Keratinocyte (primary cell): ENCODE measurements around the gene HAAO.

Experiments used
- EZH2 ChIP-seq: IDR thresholded peaks from one replicate; pipeline ENCODE4 v1.6.1; 2012; ENCODE audit warnings: inconsistent platforms, mild to moderate bottlenecking, low read length, moderate library complexity
- TF ChIP-seq, protein P1 (sequence below), 3 experiments: IDR thresholded peaks in 1 of 3; conservative IDR thresholded peaks in 1 of 3; optimal IDR thresholded peaks in 1 of 3; 2 replicates in 2 of 3; 3 replicates in 1 of 3; pipeline versions ENCODE3 to v1.5.1; 2011; ENCODE audit warnings: low read length in 3 of 3, mild to moderate bottlenecking in 3 of 3, moderate library complexity in 2 of 3, control low read depth in 1 of 3, inconsistent platforms in 1 of 3; ENCODE audit not compliant: insufficient read depth in 2 of 3; ENCODE audit errors: extremely low read depth in 1 of 3

DNA sequence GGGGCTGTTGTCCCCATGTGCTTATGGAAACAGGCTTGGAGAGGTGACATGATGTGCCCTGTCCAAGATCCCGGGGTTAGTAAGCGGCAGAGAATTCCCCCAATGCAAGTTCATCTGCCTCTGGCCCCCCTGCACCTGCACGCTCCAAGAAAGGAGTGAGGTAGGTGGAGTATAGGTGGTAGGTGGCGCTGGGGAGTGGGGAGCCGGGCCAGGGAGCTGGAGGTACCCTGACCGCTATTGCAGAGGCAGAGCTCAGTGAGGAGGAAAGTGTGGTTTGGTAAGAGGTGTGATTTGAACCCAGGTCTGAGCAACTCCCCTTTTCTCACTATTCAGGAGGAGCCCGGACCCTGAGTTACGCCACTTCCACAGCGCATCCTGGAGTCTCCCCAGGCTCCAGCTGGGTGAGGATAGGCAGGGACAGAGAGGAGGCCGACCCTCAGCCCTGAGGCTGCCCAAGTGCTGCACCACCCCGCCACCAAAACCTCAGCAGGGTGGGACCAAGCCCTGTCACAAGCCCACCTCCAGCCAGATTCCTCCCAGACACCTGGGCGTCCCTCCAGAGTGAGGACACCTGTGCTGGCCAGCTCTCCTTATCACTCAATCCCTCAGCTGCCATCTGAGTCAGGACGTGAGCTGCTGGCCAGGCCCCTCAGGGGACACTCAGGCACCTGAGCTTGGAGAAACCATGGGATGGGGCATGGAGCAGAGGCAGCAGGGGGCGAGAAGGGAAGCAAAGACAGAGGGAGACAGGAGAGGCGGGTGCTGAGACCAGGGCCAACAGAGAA lies 5.6 kb downstream of the HAAO start:
- TF ChIP-seq, protein P1, sequence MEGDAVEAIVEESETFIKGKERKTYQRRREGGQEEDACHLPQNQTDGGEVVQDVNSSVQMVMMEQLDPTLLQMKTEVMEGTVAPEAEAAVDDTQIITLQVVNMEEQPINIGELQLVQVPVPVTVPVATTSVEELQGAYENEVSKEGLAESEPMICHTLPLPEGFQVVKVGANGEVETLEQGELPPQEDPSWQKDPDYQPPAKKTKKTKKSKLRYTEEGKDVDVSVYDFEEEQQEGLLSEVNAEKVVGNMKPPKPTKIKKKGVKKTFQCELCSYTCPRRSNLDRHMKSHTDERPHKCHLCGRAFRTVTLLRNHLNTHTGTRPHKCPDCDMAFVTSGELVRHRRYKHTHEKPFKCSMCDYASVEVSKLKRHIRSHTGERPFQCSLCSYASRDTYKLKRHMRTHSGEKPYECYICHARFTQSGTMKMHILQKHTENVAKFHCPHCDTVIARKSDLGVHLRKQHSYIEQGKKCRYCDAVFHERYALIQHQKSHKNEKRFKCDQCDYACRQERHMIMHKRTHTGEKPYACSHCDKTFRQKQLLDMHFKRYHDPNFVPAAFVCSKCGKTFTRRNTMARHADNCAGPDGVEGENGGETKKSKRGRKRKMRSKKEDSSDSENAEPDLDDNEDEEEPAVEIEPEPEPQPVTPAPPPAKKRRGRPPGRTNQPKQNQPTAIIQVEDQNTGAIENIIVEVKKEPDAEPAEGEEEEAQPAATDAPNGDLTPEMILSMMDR (optimal IDR thresholded peaks at IDR 0.05 in 1 of 3, IDR thresholded peaks at IDR 0.05 in 1 of 3, conservative IDR thresholded peaks at IDR 0.05 in 1 of 3; ENCODE audit: extremely low read depth in 1 of 3, insufficient read depth in 2 of 3, low read length in 3 of 3), result no peak
- no peak for TF ChIP-seq EZH2
